Activated CD4-positive, CD25-positive, alpha-beta regulatory T cell treated with anti-CD3 and anti-CD28 coated beads, Interleukin-2, amount 50 U/mL, for 72 hours (primary cell): ENCODE measurements around the gene PPT2.

Experiments used
- DNase-seq: peaks from one replicate; pipeline ENCODE4 v3.0.0; 2021

Gene PPT2, protein sequence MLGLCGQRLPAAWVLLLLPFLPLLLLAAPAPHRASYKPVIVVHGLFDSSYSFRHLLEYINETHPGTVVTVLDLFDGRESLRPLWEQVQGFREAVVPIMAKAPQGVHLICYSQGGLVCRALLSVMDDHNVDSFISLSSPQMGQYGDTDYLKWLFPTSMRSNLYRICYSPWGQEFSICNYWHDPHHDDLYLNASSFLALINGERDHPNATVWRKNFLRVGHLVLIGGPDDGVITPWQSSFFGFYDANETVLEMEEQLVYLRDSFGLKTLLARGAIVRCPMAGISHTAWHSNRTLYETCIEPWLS

DNA sequence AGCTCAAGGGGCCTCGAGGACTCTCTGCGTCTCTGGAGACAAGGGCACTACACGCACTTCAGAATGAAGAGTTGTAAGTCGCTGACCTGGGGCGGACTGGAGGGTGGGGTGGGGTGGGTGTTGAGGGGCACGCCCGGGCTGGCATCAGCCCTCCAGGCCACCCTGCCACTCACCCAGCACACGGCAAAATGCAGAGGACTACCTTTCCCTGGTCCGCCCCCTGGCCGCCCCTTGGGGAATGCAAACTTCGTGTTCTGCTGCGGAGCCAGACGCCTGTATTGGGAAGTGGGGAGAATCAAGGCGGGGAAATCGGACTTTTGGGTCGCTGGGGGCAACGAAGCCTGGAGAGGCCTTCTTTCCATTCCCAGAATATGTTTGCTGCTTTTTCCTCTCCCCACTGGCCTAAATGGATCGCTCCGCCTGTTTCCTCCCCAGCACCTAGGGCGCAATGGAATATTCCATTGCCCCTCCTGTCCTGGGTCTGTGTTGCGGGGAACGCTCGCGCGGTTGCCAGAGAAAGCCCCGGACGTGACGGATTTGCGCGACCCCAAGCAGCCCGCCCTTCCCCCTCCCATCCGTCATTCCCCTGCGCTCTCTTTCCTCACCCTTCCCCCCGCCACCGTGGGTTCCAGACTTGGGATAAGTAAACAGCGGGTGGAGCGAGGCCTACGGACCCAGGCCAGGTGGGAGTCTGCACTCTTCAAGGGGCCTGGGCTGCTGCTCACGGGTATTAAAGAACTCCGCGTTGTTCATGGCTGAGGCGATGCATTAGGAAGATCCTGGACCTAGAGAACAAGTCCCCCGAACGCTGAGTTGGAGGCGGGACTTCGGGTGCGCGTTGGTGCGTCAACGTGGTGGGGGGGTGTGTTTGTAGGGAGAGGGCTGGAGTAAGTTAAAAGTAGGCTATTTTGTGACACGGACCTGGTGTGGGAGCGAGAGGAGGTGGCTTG is at the start of gene PPT2:
Gene PPT2, plus strand, starts transcription at position 578 of the 950 bp plus-strand sequence. CDS start 454 bp downstream, outside the sequence.
- peak; percentile 55 for DNase-seq

DNA sequence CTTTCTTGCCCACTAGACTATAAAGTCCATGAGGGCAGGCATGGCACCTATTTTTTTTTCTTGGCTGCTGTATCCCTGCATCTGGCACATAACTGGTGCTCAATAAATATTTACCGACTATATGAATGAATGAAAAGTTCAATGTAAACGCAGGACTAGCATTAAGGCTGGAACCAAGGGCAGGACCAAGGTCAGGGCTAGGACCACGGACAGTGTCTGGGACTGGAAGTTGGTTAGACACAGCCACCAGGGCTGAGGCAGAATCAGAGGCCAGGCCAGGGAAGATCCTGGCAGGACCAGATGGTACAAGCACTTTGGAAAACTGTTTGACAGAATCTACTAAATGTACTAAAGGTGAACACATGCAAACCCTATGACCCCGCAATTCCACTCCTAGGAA is 48.5 kb upstream of the PPT2 start:
- DNase-seq, result no peak

DNA sequence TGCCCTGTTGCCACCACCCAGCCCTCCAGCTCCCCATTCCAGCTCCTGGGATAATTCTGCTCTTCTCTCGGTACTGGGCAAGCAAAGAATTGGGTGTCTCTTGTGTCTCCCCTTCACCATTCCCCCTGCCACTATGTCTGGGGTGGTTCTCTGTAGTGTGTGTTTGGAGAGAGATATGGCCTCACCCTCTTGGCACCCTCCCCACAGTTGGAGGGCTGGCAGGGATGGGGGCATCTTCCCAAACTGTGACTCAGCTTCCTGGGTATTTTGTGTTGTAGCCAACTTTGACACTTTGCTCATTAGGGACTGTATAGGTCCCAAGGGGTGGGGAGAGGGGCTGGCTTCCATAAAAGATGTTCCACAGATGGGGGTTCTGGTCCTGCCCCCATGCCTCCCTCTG is 46.5 kb upstream of the PPT2 start:
- no peak for DNase-seq

DNA sequence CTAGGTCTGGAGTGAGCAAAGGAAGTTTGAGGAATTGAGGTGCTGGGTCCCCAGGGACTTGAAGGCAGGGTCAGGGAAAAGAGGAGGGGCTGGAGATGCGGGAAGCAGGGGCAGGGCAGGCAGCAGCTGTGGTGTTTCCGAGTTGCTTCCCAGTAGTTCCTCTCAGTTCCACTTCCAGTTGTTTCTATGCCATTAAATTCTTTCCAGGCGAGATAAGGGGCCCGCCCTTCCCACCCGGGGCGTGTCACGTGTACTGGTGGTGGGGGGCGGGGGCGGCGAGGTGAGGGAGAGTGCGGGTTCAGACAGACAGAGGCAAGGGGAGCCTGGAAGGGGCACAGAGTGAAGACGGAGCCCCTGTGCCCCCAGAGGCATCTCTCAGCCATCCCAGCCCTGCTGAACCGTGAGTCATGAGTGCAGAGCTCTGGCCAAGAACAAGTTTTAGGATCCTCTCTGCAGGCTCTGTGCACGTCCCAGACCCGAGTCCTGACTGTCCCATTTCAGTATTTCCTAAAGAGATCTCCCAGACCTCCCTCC is 45.8 kb upstream of the PPT2 start:
- no peak for DNase-seq

DNA sequence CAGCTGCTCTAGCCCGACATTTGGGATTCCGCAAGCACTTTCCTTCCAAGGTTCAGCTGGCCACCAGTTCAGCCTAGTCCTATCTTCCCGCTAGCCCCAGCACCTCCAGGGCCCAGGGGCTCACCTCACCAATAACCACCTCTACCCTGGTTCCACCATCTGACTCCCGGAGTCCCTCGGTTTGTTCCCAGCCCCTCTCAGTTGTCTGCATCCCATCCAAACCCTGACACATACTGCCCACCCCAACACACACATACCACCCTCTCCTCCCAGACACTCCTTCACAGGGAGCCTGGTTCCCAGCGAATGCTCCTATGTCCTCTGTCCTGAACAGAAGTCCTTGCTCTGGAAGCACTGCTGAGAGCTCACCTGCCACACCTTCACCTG is 45.2 kb upstream of the PPT2 start:
- no peak for DNase-seq

DNA sequence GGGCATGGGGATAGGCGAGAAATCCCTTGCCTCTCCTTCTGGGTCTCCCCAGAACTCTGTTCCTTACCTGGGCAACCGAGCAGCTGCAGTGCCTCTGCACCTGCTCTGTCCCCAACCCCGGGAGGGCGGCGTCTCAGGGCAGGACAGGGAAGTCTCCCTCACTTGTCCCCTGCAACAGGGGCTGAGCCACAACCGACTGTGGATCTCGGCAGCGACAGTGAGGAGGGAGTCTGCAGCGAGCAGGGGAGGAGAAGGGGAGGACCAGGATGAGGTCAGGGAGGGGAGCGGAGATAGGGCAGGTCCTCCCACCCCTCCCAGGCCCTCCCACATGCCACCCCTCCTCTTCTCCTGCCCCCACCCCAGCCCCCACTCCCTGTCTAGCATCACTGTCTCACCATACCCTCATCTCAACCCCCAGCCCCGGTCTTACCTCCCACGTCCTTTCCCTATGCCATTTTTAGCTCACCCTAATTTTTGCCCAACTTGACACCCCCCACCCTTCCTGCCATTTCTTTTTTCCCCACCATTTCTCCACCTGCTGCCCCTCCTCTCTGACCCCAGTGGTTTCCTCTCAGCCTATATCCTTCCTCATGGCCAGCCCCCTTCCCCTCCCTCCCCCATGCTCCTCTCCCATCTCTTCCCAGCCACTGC is 44.7 kb upstream of the PPT2 start, which contains the start of gene TNXB:
Gene TNXB, minus strand, starts transcription at position 225 of the 651 bp plus-strand sequence. CDS start 11,140 bp downstream, outside the sequence.
- DNase-seq, result no peak

DNA sequence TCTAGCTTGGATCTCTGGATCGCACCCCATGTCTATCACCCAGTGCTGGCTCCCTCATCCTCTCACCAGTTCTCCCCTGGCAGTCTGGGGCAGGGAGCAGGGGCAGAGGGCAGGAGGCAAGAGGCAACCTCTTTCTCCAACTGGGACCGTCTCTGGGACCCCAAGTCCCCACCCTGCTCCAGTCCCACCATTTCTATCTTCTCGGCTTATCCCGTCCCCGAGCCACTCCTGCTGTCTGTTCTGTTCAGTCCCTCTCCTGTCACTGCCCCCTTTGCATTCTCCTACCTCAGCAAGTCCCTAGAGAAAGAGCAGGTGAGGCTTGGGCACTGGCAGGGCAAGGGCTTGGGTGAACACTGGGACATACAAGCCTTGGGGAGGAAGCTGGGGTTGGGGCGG is 44.2 kb upstream of the PPT2 start:
- no peak for DNase-seq

DNA sequence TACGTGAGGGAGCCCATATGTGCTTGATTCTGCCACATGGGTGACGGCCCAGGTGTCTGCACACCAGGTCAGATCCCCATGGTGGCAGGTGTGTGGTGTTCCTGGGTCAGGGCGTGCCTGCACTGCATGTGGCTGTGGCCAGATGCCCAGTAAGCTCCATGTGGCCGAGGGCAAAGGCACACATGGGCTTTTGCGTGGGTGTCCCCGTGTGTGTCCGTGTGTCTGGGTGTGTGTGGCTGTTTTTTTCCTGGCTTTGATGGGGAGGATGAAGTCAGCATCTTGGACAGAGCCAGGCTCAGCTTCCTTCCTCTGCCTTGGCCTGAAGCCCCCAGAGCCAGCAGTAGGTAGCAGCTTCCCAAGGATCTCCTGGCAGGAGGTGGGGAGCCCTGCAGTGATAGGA is 43.3 kb upstream of the PPT2 start:
- no peak for DNase-seq

DNA sequence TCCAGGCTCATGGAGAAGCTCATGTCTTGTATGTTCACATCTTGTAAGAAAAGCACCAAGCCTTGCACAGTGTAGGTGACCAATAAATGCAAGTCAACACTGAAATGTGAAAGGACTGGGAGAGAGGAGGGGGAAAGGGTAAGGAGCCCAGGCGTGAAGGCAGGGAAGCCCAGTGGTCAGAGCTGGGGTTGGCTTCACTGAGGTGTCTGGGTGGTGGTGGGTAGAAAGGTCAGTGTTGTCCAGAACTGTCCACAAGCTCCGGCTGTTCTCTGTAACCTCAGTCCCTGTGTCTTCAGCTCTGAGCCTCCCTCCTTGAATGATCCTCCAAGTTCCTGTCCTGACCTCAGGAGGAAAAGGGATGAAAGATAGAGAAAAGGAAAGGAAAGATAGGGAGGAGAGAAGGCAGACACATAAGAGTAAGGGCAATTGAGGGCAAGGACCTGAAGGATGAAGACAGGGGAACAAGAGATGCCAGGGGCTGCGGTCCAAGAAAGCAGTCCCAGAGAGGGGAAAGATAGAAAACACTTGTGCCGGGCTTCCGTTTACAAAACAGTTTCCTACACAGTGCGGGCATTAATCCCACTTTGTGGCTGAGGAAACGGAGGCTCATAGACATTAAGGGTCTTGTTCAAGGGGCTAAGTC is 42.4 kb upstream of the PPT2 start:
- DNase-seq, result no peak

DNA sequence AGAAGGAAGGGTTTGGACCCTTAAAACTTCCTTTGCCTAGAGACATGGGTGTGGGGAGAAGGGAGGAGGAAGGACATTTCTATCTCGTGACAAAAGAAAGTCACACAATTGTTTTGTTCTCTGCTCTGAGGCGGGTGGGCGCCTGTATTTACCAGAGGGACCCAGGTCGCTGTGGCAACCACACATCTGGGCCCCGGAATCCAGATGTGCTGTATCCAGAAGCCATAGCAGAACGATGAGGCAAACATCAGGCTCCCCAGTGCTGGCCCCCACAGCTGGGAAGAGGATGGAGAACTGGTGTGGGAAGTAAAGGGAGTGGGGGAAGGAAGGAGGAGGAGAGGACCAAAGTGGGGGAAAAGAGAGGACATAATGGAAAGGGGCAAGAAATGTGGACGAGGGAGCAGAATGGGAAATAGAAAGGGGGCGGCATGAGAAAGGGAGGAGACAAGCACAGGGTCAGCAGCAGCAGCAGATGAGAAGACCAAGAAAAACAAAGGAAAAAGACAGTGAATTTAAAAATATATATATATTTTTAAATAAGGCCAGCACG is 41.4 kb upstream of the PPT2 start:
- no peak for DNase-seq

DNA sequence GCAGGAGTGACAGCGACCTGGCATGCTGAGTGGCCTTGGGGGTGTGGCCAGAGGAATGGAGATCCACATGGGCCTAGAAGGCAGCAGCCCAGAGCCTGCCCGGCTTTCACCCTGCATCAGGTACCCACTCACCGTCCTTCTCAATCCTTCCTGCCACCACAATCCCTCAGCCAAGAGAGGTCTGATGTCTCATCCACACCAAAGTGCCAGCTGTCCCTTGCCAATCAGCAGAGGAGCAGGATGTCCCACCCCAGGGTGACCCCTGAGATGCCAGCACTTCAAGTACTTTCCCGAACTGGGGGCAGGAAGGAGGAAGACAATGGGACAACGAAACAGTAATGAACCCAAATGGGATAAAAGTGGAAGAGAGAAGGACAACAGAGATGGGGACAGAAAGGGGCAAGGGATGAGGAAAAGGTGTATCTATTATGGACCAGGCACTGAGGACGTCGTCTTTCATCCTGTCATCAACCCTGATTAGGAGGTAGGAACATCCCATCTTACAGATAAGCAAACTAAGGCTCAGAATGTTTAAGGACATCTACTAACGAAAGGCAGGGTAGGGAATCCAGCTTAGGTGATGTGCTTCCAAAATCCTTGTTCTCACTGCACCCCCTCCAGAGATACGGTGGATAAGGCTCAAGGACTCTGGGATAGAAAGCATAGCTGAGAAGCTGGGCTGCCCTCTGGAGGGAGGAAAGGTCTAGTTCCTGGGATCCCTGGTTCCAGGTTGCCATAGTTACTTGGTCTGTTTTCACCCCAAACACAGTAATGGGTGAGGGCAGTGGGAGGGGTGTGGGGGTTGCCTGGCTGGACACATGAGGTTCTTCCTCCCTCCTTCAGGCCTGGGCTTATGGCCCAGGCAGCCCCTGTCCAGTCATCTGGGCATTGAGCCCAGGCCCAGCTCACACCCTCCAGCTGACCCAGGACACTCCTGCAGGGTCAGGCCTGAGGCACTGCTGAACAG is 40.3 kb upstream of the PPT2 start:
- no peak for DNase-seq

DNA sequence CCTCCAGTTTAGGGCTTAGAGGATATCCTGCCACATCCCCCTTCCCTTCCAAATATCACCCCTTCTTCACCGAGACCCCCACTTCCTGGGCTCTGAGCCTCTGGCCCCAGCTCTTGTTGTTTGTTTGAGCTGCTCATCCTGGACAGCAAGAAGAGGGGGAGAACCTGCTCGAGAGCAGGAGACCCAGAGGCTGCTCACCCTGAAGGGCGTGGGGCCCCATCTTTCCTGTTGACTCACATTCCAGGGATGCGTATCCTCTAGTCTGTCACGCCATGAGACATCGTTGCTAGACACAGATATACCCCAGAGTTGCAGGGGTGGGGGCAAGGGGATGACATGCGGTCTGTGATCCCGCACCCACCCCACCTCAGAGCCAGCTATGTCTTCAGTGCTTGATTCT is 39.1 kb upstream of the PPT2 start:
- DNase-seq, result no peak

DNA sequence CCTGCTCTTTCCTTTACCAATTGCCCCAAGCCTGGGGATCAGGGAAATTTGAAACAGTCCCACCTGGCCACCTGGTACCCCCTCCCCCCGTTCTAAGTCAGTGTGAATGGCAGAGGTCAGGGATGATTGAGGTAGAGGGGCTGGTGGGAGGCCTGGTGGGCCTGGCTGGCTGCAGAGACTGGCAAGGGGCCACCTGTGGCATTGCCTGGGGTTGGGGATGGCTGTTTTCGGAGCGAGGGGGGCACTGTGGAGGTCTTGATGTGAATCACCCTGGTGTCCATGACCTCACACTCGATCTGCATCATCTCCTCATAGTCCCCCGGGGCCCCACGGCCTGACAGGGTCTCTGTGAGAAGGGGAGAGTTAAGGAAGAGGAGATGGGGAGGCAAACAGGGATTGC is 38.3 kb upstream of the PPT2 start:
- DNase-seq, result no peak

DNA sequence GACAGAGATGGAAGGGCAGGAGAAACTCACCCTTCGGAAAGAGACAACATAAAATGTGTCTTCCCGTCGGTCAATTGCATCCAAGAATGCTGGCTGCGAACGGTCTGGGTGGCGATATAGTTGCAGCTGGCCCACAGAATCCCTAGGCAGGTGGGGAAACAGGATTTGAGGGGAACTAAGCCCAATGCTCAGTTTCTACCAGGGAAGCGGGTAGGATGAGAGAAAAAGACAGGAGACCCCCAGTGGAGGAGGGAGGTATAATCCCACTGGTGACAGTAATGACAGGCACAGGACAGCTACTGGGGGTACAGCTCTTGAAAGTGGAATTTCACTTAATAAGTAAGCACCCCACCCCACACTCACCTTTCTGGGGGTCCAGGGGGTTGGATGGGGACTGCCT is 37.3 kb upstream of the PPT2 start:
- DNase-seq, result no peak

DNA sequence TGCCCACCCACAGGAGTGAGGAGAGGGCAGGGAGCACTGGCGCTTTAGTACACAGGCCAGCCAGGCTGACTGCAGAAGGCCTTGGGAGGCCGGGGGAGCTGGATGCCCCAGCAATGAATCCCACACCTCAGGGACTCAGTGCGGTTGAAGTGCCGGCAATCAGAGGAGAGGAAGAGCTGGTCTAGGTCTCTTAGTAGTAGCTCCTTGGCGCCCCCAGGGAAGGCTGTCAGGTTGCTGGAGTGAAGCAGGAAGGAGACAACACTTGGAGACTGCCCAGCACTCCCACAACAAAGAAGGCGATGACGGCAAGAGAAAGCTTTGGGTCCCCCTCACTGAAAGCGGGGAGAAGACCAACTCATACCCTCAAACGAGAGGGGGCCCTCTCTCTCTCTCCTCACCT is 36.5 kb upstream of the PPT2 start:
- no peak for DNase-seq

DNA sequence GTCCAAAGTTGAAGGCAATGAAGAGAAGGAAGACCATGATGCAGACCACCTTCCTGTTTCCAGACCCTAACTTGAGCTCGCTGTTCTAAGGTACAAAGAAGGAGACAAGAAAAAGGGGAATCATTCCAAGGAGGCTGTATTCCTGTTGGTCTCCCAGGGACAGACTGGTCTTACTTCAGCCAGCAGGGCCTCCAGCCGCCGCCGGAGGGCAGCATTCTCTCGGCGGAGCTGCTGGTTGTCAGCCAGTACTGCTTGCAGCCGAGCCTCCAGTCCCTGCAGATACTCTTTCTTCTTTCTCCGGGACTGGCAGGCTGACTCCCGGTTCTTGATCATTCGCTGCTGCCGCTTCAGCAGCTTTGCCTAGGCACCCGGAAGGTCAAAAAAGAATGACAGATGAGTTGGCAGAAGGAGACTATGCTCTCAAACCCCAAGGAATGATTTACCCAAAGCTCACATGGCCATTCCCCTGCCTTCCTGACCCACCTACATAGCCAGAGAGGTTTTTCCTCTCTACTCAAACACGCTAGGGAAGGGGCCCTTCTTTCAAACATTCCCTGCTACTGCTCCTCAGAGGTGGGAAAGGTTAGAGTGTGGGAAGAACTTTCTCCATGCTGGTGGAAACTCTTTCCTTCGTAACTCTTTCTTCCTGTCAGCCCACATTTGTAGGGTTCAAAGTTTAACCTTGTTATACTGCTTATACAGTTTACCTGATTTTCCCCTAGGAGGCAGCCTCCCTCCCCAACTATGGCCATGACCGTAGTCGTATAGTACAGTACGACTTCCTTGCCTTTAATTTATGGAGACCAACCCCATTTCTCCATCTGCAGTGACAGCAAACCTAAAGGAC is 34.9 kb upstream of the PPT2 start:
- DNase-seq, result peak; percentile 61

DNA sequence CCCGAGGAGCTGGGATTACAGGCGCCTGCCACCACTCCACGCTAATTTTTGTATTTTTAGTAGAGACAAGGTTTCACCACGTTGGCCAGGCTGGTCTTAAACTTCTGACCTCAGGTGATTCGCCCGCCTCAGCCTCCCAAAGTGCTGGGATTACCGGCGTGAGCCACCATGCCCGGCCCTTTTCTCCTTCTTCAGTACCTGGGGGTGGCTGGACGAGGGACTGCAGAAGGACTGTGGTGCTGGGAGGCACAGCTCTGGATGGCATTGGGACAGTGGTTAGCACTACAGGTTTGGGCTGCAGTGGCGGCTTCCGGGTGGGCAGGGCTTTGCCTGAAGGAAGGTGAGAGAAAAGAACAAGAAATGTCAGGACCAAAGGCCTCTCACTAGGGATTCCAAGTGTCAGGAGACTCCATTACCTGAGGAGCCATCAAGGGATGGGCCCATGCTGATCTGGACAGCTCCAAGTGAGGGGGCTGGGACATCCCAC is 33.3 kb upstream of the PPT2 start:
- no peak for DNase-seq

DNA sequence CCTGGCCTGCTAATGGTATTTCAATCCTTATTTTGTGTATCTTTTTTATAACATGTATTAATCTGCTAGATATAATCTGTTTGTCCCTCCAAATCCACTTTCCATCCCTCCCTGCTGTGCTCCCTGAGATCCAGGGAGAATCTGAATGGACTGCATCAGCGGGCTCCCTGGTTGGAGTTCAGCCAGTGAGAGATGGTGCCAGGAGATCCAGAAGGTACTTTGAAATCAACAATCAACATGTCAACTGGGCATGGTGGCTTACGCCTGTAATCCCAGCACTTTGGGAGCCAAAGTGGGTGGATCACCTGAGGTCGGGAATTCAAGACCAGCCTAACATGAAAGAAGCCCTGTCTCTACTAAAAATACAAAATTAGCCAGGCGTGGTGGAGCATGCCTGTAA is 30.3 kb upstream of the PPT2 start:
- DNase-seq, result no peak

DNA sequence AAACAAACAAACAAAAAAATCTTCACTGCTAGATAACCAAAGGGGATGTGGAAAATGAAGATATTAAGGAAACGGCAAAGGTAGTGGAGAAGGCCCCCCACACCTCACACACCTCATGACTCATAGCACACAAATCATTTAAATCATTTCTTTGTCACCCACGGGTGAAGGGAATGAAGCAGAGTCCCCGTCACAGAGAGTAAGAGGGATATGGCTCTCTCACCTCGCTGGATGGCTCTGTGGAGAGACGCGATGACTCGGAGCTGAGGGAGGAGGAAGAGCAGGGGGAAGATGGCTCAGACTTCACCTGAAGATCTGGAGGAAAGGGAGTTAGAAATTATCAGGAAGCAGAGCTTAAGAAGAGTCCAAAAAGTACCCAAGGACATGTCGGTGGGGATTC is 27.1 kb upstream of the PPT2 start:
- DNase-seq, result no peak

DNA sequence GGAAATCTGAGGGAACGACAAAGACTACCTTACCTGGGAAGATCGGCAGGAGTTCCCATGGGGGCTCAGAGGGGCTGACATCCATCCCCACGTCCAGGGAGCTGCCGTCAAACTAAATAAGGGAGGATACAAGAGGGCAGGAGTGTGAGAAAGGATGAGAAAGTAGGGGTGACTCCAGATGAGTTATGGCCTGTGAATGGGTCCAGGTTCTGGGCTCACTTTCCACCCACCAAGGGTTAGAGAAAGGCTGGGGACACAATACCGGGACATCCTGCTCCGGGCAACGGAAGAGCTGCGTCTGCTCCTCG is 26.6 kb upstream of the PPT2 start:
- DNase-seq, result no peak
